Ovary (tissue), 9 donors: ENCODE results near the gene CYFIP1. TPM values are rescaled to one million over a fixed set of nuclear protein-coding genes. Genes with fewer than 3 reads are reported as not detected.

Experiments used
- DNase-seq, 5 donors: peaks; one replicate each; pipeline ENCODE4 v3.0.0-alpha.2; 2019 to 2020
- H3K27ac ChIP-seq, 2 donors: fragments of 200-600 bp; one replicate each; pipeline versions ENCODE4 v1.5.1 to v1.8.0; 2019 to 2022
- H3K27me3 ChIP-seq: fragments of 200-600 bp; one replicate; pipeline ENCODE4 v1.8.0; 2022
- H3K36me3 ChIP-seq: fragments of 200-600 bp; sonication (generic); one replicate; pipeline ENCODE4 v1.5.1; 2019
- H3K4me1 ChIP-seq: one replicate; pipeline ENCODE4 v1.8.1; 2013; ENCODE audit warnings: mild to moderate bottlenecking, moderate library complexity; ENCODE audit not compliant: insufficient read depth
- H3K4me3 ChIP-seq: fragments of 200-600 bp; sonication (generic); one replicate; pipeline ENCODE4 v1.5.1; 2017
- H3K9me3 ChIP-seq, 2 donors: fragments of 200-600 bp in 1 of 2; sonication (generic) in 1 of 2; one replicate each; pipeline versions ENCODE4 v1.5.1 to v1.8.1; 2013 to 2019; ENCODE audit warnings: mild to moderate bottlenecking in 1 of 2, moderate library complexity in 1 of 2
- CTCF ChIP-seq, 3 donors: fragments of 450-650 bp in 2 of 3; fragments of 200-600 bp in 1 of 3; IDR thresholded peaks; one replicate each; pipeline versions ENCODE4 v1.5.1 to v1.8.0; 2016 to 2022; ENCODE audit warnings: antibody characterized with exemption in 3 of 3, mild to moderate bottlenecking in 1 of 3
- EP300 ChIP-seq: sonication (generic); formaldehyde crosslinking; IDR thresholded peaks from one replicate; pipeline ENCODE4 v1.6.1; 2017; ENCODE audit warnings: antibody characterized with exemption
- POLR2A ChIP-seq: fragments of 450-650 bp; IDR thresholded peaks from one replicate; pipeline ENCODE4 v1.6.1; 2017; ENCODE audit warnings: antibody characterized with exemption, mild to moderate bottlenecking, moderate library complexity
- WGBS, 3 donors: extraction: QIAGEN DNeasy Blood & Tissue Kit in 1 of 3; methylation state at CpG; one replicate each; pipeline versions ENCODE4 v1.1.5 to v1.1.7; 2013 to 2017; 5-methylcytosine and 5-hydroxymethylcytosine counted together
- intact Hi-C, 4 donors: fragments of 100-400 bp; cut with DNase I; formaldehyde crosslinking; loops; one replicate each; pipeline versions ENCODE4 v1.11.0 to v1.15.1; 2022 to 2023
- polyA plus RNA-seq, 2 donors: library from polyadenylated mRNA; stranded (reverse); fragments of 200-250 nt in 1 of 2; fragments of 350-450 nt in 1 of 2; fragmentation: Illumina TruSeq in 1 of 2; extraction: RNeasy Lipid Tissue Mini Kit (QIAGEN cat#74804) in 1 of 2; gene quantifications; one replicate each; pipeline ENCODE4 v1.2.3, GENCODE V29; 2013 to 2014
- total RNA-seq, 7 donors: library from RNA; depleted of rRNA in 2 of 7; stranded (reverse); fragments of >200 nt in 2 of 7; fragmentation: NEBNext Ultra II Directional in 3 of 7; extraction: Animal tissue kit (Norgen Biotek cat#: 25700) in 3 of 7; gene quantifications; one replicate each; pipeline versions ENCODE4 v1.1.0 to v1.2.4, GENCODE V29; 2016 to 2023
- donor health status: DM: no; HTN: no; CAD: no; lungs with moderate emphysema.
- donor health status: DM: no; HTN: no; CAD: no.
- donor health status: Bipolar disorder and iron deficiency.
- donor health status: DM: yes; HTN: yes; CAD: no.
- donor health status: DM: no; HTN: no; CAD: no.
- donor health status: DM: yes; HTN: yes; CAD: no.

CYFIP1 gene
- total and polyA plus RNA-seq, 9 donors, result 35.8 to 96.2 (median 77.1) TPM

- Histone ChIP-seq H3K9me3 (no peaks in the 10 kb centered on the region), H3K4me3 (no peak overlapping the region), H3K36me3 (no peaks in the 10 kb centered on the region), H3K4me1 (peaks cover 8% of the 10 kb centered on the region), H3K27ac (no peak overlapping the region), H3K27me3 (no peaks in the 10 kb centered on the region)
- no peak for TF ChIP-seq POLR2A
- TF ChIP-seq EP300, result no peak
- TF ChIP-seq CTCF (IDR thresholded peaks at IDR 0.05), result no peak
- DNase-seq, result no peak
- WGBS, 3 donors, result 91 to 94% (median 93%) methylated on average over 10 of the region's 10 CpGs
- intact Hi-C loops, result loop anchor here in 1 of 4 donors (10.0 kb wide), 1 partner anchor 60 kb away; no protein-coding TSS in a partner anchor
Observed at GRCh38 chr15:22945071-22945470, 35.1 kb downstream of the CYFIP1 start.

GRCh38 chr15:22944651-22945050, 35.5 kb downstream of the CYFIP1 start:
- 82 to 85% (median 84%) methylated on average over 7 to 8 of the region's 8 CpGs for WGBS, 3 donors
- no peaks in the 10 kb centered on the region for H3K27me3 ChIP-seq
- peaks cover 8% of the 10 kb centered on the region for H3K4me1 ChIP-seq
- no peak for TF ChIP-seq POLR2A
- TF ChIP-seq CTCF (IDR thresholded peaks at IDR 0.05), result no peak
- no peak for TF ChIP-seq EP300
- intact Hi-C loops, result loop anchor here in 1 of 4 donors (10.0 kb wide), 1 partner anchor 60 kb away; no protein-coding TSS in a partner anchor
- no peak overlapping the region for H3K27ac ChIP-seq
- H3K9me3 ChIP-seq, result no peaks in the 10 kb centered on the region
- no peaks in the 10 kb centered on the region for H3K36me3 ChIP-seq
- no peak overlapping the region for H3K4me3 ChIP-seq
- DNase-seq, result no peak

DNA sequence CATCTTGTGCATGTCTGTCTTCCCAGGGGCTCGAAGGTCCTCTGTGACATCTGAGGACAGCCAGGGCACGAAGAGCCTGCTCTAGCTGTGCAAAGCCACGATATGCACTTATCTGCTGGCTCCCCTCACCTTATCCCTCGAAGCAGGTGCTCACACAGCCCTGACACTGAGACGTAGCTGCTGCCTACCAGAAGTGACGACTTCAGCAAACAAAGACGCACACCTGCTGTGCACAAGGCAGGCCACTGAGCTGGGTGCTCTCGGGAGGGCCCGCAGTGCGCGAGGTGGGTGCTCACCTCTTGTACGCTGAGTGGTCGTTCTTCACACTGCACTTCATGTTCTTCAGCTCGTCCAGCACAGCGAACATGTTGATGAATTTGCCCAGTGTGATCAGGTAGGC, 37.3 kb downstream of the CYFIP1 start:
- WGBS, 3 donors, result 91 to 97% (median 93%) methylated on average over 15 of the region's 15 CpGs
- no peak for DNase-seq
- intact Hi-C loops, result loop anchor here in 1 of 4 donors (10.0 kb wide), 1 partner anchor 58 kb away; no protein-coding TSS in a partner anchor

DNA sequence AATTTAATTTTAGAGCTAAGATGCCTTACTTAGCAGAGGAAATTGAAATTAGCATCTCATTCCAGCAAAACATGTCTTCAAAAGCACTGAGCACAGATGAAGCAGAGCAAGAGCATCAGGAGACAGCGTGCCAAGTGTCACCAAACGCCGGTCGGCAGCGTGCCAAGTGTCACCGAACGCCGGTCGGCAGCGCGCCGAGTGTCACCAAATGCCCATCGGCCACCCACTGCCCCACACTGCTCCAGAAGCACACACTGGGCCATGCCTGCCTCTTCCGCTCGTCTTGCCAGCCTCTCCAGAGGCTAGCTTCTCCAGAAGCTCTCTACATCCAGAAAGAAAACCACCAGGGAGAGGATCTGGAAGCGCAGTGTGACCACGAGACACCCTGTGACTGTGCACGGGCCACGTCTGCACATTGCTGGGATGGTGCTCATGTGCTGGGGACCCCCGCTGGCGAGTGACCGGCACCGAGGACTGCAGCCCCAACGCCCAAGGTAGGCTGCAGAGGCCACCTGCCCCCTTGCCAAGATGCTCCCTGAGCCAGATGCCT, 37.8 kb downstream of the CYFIP1 start:
- 90 to 92% (median 91%) methylated on average over 24 of the region's 24 CpGs for WGBS, 3 donors
- no peak overlapping the region for H3K27ac ChIP-seq
- no peaks in the 10 kb centered on the region for H3K9me3 ChIP-seq
- no peak overlapping the region for H3K4me3 ChIP-seq
- no peaks in the 10 kb centered on the region for H3K4me1 ChIP-seq
- DNase-seq, result no peak
- intact Hi-C loops, result loop anchor here in 1 of 4 donors (10.0 kb wide), 1 partner anchor 58 kb away; no protein-coding TSS in a partner anchor
- no peaks in the 10 kb centered on the region for H3K36me3 ChIP-seq
- no peaks in the 10 kb centered on the region for H3K27me3 ChIP-seq
- TF ChIP-seq EP300 (no peak), POLR2A (no peak), CTCF (IDR thresholded peaks at IDR 0.05) (no peak)

More for the DNA sequence above, 37.3 kb downstream of the CYFIP1 start:
- Histone ChIP-seq H3K4me1 (peaks cover under 1% of the 10 kb centered on the region), H3K27me3 (no peaks in the 10 kb centered on the region), H3K4me3 (no peak overlapping the region), H3K36me3 (no peaks in the 10 kb centered on the region), H3K9me3 (no peaks in the 10 kb centered on the region), H3K27ac (no peak overlapping the region)
- no peak for TF ChIP-seq CTCF (IDR thresholded peaks at IDR 0.05)
- TF ChIP-seq EP300, result no peak
- TF ChIP-seq POLR2A, result no peak
